GM15510 (cell line): Measurements from ENCODE around the gene SYMPK.

Experiments used
- POLR2A ChIP-seq: IDR thresholded peaks from 3 replicates; pipeline ENCODE4 v1.6.1; 2011; ENCODE audit warnings: borderline replicate concordance; ENCODE audit not compliant: insufficient read length; ENCODE audit errors: extremely low read depth

SYMPK gene

GRCh38 chr19:45890877-45891276, 27.9 kb upstream of the SYMPK start:
- no peak for TF ChIP-seq POLR2A

- no peak for TF ChIP-seq POLR2A
Observed at GRCh38 chr19:45889210-45889885, 26.4 kb upstream of the SYMPK start.

DNA sequence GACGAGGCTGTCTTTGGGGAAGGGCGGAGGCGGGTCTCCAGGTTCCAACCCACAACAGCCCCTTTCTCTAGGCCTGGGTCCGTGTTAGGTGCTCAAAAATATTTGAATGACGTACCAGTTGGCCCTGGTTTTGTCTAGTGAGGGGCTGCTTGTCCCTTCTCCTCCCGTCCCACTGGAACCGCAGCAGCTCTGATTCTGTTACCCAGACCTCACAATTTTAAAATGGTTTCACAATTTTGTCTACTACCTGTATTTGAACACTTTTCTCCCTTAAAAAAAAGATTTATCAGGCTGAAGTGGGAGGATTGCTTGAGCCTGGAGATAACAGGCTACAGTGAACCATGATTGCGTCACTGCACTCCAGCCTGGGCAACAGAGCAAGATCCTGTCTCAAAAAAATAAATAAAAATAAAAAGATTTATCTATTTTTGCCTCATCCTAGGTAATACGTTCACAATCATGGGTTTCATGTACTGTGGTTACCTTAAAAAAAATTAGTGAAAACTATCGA, 24.3 kb upstream of the SYMPK start:
- no peak for TF ChIP-seq POLR2A

GRCh38 chr19:45886427-45887199, 23.7 kb upstream of the SYMPK start:
- TF ChIP-seq POLR2A = peak; percentile 61

GRCh38 chr19:45885556-45886426, 22.8 kb upstream of the SYMPK start, which contains the start of gene IRF2BP1:
Gene IRF2BP1, minus strand, starts transcription at chr19:45886141. Its CDS starts 367 bp downstream, at chr19:45885774.
- TF ChIP-seq POLR2A = peak; percentile 74

GRCh38 chr19:45884682-45885555, 22.0 kb upstream of the SYMPK start:
- TF ChIP-seq POLR2A = no peak

- no peak for TF ChIP-seq POLR2A
Observed at GRCh38 chr19:45883881-45884681, 21.1 kb upstream of the SYMPK start.

DNA sequence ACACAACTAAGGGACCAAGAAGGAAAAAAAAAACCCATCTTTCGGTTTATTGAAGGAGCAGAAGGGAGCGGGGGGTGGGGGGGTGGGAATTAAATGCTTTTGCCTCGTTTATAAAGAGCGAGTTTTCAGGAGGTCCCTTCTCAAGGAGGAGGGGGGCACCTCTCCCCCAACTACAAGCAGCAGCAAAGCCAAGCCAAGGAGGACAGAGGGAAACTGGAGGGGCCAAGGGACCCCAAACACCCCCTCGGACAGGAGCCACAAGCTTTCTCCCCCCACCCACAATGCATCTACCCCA, 20.6 kb upstream of the SYMPK start:
- TF ChIP-seq POLR2A = no peak

DNA sequence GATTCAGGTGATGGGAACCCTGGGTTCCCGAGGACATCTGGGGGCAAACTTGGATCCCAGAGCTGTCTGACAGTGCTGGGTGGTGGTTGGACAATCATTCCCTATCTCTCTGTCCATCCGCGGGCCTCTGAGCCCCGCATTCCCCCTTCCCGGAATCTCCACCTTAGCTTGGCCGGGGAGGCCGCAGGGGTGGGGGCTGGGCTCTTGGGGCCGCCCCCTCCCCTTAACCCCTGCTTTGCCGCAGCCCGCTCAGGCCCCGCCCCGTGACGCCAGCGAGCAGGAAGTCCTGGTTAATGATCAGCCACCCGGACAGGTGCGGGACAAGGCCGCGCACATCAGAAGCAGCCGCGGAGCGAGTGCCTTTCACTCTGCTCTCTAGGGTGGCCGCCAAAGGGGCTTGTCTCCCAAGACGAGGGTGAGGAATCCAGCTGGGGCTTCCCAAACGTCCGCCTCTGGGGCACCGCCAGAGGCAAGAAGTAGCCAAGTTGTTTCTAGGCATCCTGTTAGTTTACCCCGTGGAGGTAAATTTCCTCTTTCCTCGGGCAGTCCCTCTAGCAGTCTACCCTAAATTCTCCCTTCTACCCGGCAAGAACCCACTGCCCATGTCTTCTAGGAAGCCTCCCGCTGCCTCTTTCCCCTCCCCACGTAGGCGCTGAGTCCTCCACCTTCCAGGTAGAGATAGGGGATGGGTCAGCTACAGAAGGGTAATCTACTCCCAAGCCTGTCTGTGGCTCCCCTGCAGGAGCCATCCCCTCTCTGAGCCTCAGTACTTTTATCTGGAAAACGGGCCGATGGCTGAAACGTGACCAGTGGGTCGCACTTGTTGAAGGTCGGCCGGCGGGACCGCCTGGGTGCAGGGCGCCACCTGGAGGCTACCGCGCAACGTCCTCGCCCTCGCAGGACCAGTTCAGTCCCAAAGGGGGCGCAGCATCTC, 20.0 kb upstream of the SYMPK start:
- peak; percentile 60 for TF ChIP-seq POLR2A

DNA sequence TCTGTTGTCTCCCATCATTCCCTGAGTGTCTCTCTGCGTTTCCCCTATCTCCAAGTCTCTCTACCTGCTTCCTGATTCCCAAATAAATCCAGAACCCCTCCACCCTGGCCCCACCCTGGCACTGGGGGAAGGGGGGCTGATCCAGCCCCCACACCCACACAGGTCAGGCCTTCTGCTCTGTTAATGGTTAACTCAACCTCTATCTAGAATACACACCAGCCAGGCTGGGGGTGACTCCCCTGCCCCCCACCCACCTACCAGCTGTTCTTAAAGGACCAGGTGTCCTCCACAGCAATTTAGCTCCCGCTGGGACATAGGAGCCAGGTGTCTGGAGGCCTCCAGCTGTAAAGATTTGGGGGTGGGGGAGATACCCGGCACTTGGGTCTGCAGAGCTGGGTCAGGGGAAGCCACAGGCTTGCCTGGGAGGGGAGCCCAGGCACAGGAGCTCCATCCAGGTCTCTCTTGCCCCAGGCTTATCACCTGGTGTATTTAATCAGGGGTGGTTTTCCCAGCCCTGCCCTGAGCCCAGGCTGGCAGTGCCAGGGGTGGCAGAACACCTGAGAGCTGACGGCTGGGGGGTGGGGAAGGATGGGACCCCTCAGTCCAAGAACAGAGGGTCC, 19.1 kb upstream of the SYMPK start:
- no peak for TF ChIP-seq POLR2A

- TF ChIP-seq POLR2A = no peak
Observed at GRCh38 chr19:45881082-45881908, 18.3 kb upstream of the SYMPK start.
